ENCODE results near the gene PTGDS.

The PTGDS gene

GRCh38 chr9:136985853-136986252 is 8.5 kb downstream of the PTGDS start:
- no peaks in the 10 kb centered on the region for H3K79me1 ChIP-seq (replicated peaks; ENCODE audit: low read length, poor library complexity, severe bottlenecking)
- H2BK15ac ChIP-seq (ENCODE audit: low read depth, poor library complexity, severe bottlenecking): no peak overlapping the region
- no peak overlapping the region for H2AK5ac ChIP-seq (ENCODE audit: low read length, severe bottlenecking)
- no peak overlapping the region for H3K4ac ChIP-seq (ENCODE audit: low read depth in 1 of 2, low read length in 2 of 2)
- H3K27me3 ChIP-seq (ENCODE audit: control insufficient read depth in 1 of 2, insufficient read depth in 1 of 2, low read length in 2 of 2): peaks cover 37 to 40% of the 10 kb centered on the region in 2 experiments
- no peak overlapping the region for H4K8ac ChIP-seq (ENCODE audit: low read length)
- H2AFZ ChIP-seq (ENCODE audit: low read depth, low read length): no peak overlapping the region
- H3K14ac ChIP-seq (ENCODE audit: low read length in 2 of 2): no peak overlapping the region
- no peak overlapping the region for H3K4me2 ChIP-seq (ENCODE audit: low read length, poor library complexity, severe bottlenecking)
- no peak overlapping the region for H3K4me3 ChIP-seq (ENCODE audit: insufficient read depth in 1 of 2, low read depth in 1 of 2, low read length in 2 of 2)
- H3K36me3 ChIP-seq (ENCODE audit: control insufficient read depth in 1 of 2, insufficient read depth in 2 of 2, low read depth in 1 of 2, low read length in 2 of 2): no peaks in the 10 kb centered on the region
- H3K4me1 ChIP-seq (ENCODE audit: control insufficient read depth, insufficient read depth, low read depth, low read length): peaks cover 16% of the 10 kb centered on the region
- no peak for DNase-seq
- no peak overlapping the region for H2BK12ac ChIP-seq (ENCODE audit: low read length in 2 of 2)
- WGBS: 22% methylated on average over 30 of the region's 33 CpGs
- H2BK5ac ChIP-seq (ENCODE audit: low read depth, low read length, poor library complexity, severe bottlenecking): no peak overlapping the region
- no peak overlapping the region for H2BK120ac ChIP-seq (ENCODE audit: low read depth, low read length)
- H3K27ac ChIP-seq (ENCODE audit: low read length, poor library complexity, severe bottlenecking): no peak overlapping the region
- H3K18ac ChIP-seq (ENCODE audit: low read depth in 1 of 2, low read length in 2 of 2): no peak overlapping the region
- H3K23ac ChIP-seq (ENCODE audit: low read length in 2 of 2): no peak overlapping the region
- H3K9me3 ChIP-seq (ENCODE audit: control insufficient read depth, low read length): no peaks in the 10 kb centered on the region
- H4K91ac ChIP-seq (ENCODE audit: low read length): no peak overlapping the region
- no peak overlapping the region for H3K9ac ChIP-seq (ENCODE audit: low read length)

GRCh38 chr9:136988872-136989271 is 11.6 kb downstream of the PTGDS start:
- Histone ChIP-seq H3K14ac (ENCODE audit: low read length in 2 of 2) (no peak overlapping the region), H2AFZ (ENCODE audit: low read depth, low read length) (no peak overlapping the region), H2AK5ac (ENCODE audit: low read length, severe bottlenecking) (no peak overlapping the region), H2BK15ac (ENCODE audit: low read depth, poor library complexity, severe bottlenecking) (no peak overlapping the region), H3K9ac (ENCODE audit: low read length) (no peak overlapping the region), H2BK5ac (ENCODE audit: low read depth, low read length, poor library complexity, severe bottlenecking) (no peak overlapping the region), H3K4me3 (ENCODE audit: insufficient read depth in 1 of 2, low read depth in 1 of 2, low read length in 2 of 2) (no peak overlapping the region), H3K18ac (ENCODE audit: low read depth in 1 of 2, low read length in 2 of 2) (no peak overlapping the region), H3K4me1 (ENCODE audit: control insufficient read depth, insufficient read depth, low read depth, low read length) (peaks cover 29% of the 10 kb centered on the region), H3K27ac (ENCODE audit: low read length, poor library complexity, severe bottlenecking) (no peak overlapping the region), H4K8ac (ENCODE audit: low read length) (no peak overlapping the region), H3K79me1 (replicated peaks; ENCODE audit: low read length, poor library complexity, severe bottlenecking) (peaks cover 12% of the 10 kb centered on the region), H2BK12ac (ENCODE audit: low read length in 2 of 2) (peak overlapping the region in 1 of 2 experiments; percentile 41), H3K4ac (ENCODE audit: low read depth in 1 of 2, low read length in 2 of 2) (no peak overlapping the region), H3K36me3 (ENCODE audit: control insufficient read depth in 1 of 2, insufficient read depth in 2 of 2, low read depth in 1 of 2, low read length in 2 of 2) (peaks cover 0 to 7% of the 10 kb centered on the region in 2 experiments), H3K23ac (ENCODE audit: low read length in 2 of 2) (no peak overlapping the region), H3K9me3 (ENCODE audit: control insufficient read depth, low read length) (no peaks in the 10 kb centered on the region), H3K27me3 (ENCODE audit: control insufficient read depth in 1 of 2, insufficient read depth in 1 of 2, low read length in 2 of 2) (peaks cover 21 to 27% of the 10 kb centered on the region in 2 experiments), H2BK120ac (ENCODE audit: low read depth, low read length) (no peak overlapping the region), H3K4me2 (ENCODE audit: low read length, poor library complexity, severe bottlenecking) (no peak overlapping the region), H4K91ac (ENCODE audit: low read length) (no peak overlapping the region)
- DNase-seq: no peak
- 97% methylated on average over 4 of the region's 4 CpGs for WGBS

GRCh38 chr9:136990242-136990911 is 13.1 kb downstream of the PTGDS start:
- Histone ChIP-seq H2BK12ac (ENCODE audit: low read length in 2 of 2) (no peak overlapping the region), H3K14ac (ENCODE audit: low read length in 2 of 2) (no peak overlapping the region), H3K27ac (ENCODE audit: low read length, poor library complexity, severe bottlenecking) (no peak overlapping the region), H3K36me3 (ENCODE audit: control insufficient read depth in 1 of 2, insufficient read depth in 2 of 2, low read depth in 1 of 2, low read length in 2 of 2) (peaks cover 0 to 22% of the 10 kb centered on the region in 2 experiments), H4K8ac (ENCODE audit: low read length) (no peak overlapping the region), H2BK120ac (ENCODE audit: low read depth, low read length) (no peak overlapping the region), H3K4ac (ENCODE audit: low read depth in 1 of 2, low read length in 2 of 2) (no peak overlapping the region), H3K23ac (ENCODE audit: low read length in 2 of 2) (no peak overlapping the region), H2AK5ac (ENCODE audit: low read length, severe bottlenecking) (no peak overlapping the region), H3K9ac (ENCODE audit: low read length) (no peak overlapping the region), H3K27me3 (ENCODE audit: control insufficient read depth in 1 of 2, insufficient read depth in 1 of 2, low read length in 2 of 2) (peaks cover 7 to 12% of the 10 kb centered on the region in 2 experiments), H3K9me3 (ENCODE audit: control insufficient read depth, low read length) (no peaks in the 10 kb centered on the region), H3K79me1 (replicated peaks; ENCODE audit: low read length, poor library complexity, severe bottlenecking) (peaks cover 15% of the 10 kb centered on the region), H2BK15ac (ENCODE audit: low read depth, poor library complexity, severe bottlenecking) (no peak overlapping the region), H3K4me1 (ENCODE audit: control insufficient read depth, insufficient read depth, low read depth, low read length) (peaks cover 22% of the 10 kb centered on the region), H3K4me2 (ENCODE audit: low read length, poor library complexity, severe bottlenecking) (no peak overlapping the region), H2AFZ (ENCODE audit: low read depth, low read length) (no peak overlapping the region), H4K91ac (ENCODE audit: low read length) (no peak overlapping the region), H3K4me3 (ENCODE audit: insufficient read depth in 1 of 2, low read depth in 1 of 2, low read length in 2 of 2) (no peak overlapping the region), H2BK5ac (ENCODE audit: low read depth, low read length, poor library complexity, severe bottlenecking) (no peak overlapping the region), H3K18ac (ENCODE audit: low read depth in 1 of 2, low read length in 2 of 2) (no peak overlapping the region)
- DNase-seq: no peak
- WGBS: 95% methylated on average over 10 of the region's 10 CpGs

GRCh38 chr9:136991993-136992818 is 14.9 kb downstream of the PTGDS start, which contains the start of gene PAXX:
TSS of gene PAXX (plus strand) at chr9:136992422. CDS start at chr9:136992444, 22 bp downstream.
- WGBS: under 1% methylated on average over 56 of the region's 92 CpGs

More at GRCh38 chr9:136991993-136992818, 14.9 kb downstream of the PTGDS start, which contains the start of gene PAXX:
- peaks cover 0 to 4% of the 10 kb centered on the region in 2 experiments for H3K27me3 ChIP-seq (ENCODE audit: control insufficient read depth in 1 of 2, insufficient read depth in 1 of 2, low read length in 2 of 2)
- peak within 1 kb of the TSS; percentile 82 for H2BK15ac ChIP-seq (ENCODE audit: low read depth, poor library complexity, severe bottlenecking)
- H2BK120ac ChIP-seq (ENCODE audit: low read depth, low read length): peak within 1 kb of the TSS; percentile 54
- no peak within 1 kb of the TSS for H2BK12ac ChIP-seq (ENCODE audit: low read length in 2 of 2)
- H3K79me1 ChIP-seq (replicated peaks; ENCODE audit: low read length, poor library complexity, severe bottlenecking): peaks cover 15% of the 10 kb centered on the region
- no peak within 1 kb of the TSS for H2AK5ac ChIP-seq (ENCODE audit: low read length, severe bottlenecking)
- H3K14ac ChIP-seq (ENCODE audit: low read length in 2 of 2): peak within 1 kb of the TSS in 1 of 2 experiments; percentile 9
- peak; percentile 88 for DNase-seq
- peak within 1 kb of the TSS; percentile 90 for H4K8ac ChIP-seq (ENCODE audit: low read length)
- H3K4ac ChIP-seq (ENCODE audit: low read depth in 1 of 2, low read length in 2 of 2): peak within 1 kb of the TSS in 1 of 2 experiments; percentile 78
- no peaks in the 10 kb centered on the region for H3K9me3 ChIP-seq (ENCODE audit: control insufficient read depth, low read length)
- H4K91ac ChIP-seq (ENCODE audit: low read length): peak within 1 kb of the TSS; percentile 81
- H3K18ac ChIP-seq (ENCODE audit: low read depth in 1 of 2, low read length in 2 of 2): peak within 1 kb of the TSS; percentile 77 to 80
- H2BK5ac ChIP-seq (ENCODE audit: low read depth, low read length, poor library complexity, severe bottlenecking): no peak within 1 kb of the TSS
- peak within 1 kb of the TSS; percentile 81 for H3K9ac ChIP-seq (ENCODE audit: low read length)
- H3K4me3 ChIP-seq (ENCODE audit: insufficient read depth in 1 of 2, low read depth in 1 of 2, low read length in 2 of 2): peak within 1 kb of the TSS; percentile 78 to 87
- no peak within 1 kb of the TSS for H3K27ac ChIP-seq (ENCODE audit: low read length, poor library complexity, severe bottlenecking)
- peak within 1 kb of the TSS; percentile 68 for H3K4me2 ChIP-seq (ENCODE audit: low read length, poor library complexity, severe bottlenecking)
- H2AFZ ChIP-seq (ENCODE audit: low read depth, low read length): no peak within 1 kb of the TSS
- peaks cover 0 to 28% of the 10 kb centered on the region in 2 experiments for H3K36me3 ChIP-seq (ENCODE audit: control insufficient read depth in 1 of 2, insufficient read depth in 2 of 2, low read depth in 1 of 2, low read length in 2 of 2)
- peaks cover 35% of the 10 kb centered on the region for H3K4me1 ChIP-seq (ENCODE audit: control insufficient read depth, insufficient read depth, low read depth, low read length)
- H3K23ac ChIP-seq (ENCODE audit: low read length in 2 of 2): no peak within 1 kb of the TSS

Data from mesenchymal stem cell (in vitro differentiated cells and primary cell).